HG02759 (cell line): ENCODE data around the gene AGPAT2.
"Not testable (repeated sequence)": the region's sequence is repeated elsewhere in the genome, so short reads cannot be mapped to it uniquely, and the experiment has no call there.

Source experiments
- ATAC-seq: cut with Tn5 transposase; IDR thresholded peaks from one replicate; pipeline ENCODE4 v1.9.1; 2021; ENCODE audit warnings: mild to moderate bottlenecking, moderate library complexity; ENCODE audit not compliant: unreplicated experiment

The AGPAT2 gene

DNA sequence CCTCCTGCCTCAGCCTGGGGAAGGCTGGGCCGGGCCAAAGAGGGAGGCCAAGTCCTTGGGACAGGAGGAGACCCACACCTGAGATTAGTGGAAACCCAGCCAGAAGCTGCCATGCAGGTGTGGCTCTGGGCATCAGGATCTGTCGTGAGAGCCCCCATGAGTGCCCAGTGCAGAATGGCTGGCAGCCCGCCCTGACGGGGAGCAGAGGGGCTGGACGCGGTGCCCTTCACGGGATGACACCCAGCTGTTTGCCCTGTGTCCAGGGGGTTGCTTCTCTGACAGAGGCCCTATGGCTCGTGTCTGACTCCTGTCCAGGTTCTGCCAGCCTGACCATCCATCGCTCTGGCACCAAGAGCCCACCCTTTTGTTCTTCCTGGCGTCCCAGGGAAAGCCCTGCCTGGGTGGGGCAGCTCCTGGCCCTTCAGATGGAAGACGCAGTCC is 33.7 kb upstream of the AGPAT2 start:
- no peak for ATAC-seq

DNA sequence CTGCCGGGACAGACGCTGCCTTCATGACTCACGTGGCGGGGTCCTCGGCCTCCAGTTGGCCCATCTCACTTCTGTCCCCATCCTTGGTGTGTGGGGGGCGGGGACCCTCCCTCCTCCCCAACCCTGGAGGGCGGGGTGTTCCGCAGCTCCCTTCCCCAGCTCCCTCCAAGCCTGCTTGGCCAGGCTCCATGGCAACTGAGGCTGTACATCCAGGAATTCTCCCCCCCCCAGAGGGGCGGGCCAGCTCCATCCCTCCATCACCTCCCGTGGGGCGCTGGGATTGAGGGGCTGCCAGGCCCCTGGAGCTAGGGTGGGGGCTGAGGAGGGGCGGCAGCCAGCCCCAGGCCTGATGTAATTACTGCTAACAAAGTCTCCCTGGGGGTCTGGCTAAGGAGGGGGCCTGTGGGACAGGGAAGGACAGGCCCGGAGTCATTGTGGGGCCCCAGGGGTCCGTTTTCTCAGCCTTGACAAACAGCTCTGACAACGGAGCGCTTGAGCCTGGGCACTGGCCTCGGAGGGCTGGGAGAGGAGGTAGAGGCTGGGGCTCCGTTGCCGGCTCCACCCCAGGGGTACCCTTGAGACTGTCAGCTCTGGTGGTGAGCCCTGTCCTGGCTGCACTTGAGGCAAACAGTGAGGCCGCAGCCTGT is 33.1 kb upstream of the AGPAT2 start:
- no peak for ATAC-seq

DNA sequence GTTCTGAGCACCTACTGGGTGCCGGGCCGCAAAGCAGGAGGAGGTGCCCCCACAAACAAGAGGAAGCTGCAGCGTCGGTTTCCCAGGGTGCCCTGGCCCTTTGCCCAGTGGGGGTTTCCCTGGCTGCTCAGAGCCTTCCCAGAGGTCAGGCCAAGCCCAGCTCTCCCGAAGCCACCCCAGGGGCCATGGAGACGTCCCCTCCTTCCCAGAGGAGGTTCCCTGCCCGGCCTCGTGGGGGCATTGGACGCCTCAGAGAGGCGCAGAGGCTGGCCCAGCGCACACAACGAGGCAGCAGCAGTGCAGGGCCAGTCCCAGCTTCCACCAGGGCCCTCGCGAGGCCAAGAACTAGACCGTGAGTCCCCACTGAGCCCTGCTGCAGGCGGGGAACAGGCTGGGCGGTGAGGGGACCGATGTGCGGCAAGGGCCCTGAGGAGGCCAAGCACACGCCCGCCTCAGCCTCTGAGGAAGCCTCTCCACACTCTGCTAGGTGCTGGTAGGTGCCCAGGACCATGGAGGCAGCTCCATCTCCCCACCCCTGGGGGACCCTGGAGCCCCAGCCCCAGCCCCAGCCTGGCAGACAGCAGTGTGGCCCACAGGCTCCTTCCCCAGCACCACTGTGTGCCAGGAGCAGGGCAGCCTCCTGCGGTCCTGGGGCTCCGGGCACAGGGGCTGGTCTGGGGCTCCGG is 32.1 kb upstream of the AGPAT2 start:
- ATAC-seq: no peak

DNA sequence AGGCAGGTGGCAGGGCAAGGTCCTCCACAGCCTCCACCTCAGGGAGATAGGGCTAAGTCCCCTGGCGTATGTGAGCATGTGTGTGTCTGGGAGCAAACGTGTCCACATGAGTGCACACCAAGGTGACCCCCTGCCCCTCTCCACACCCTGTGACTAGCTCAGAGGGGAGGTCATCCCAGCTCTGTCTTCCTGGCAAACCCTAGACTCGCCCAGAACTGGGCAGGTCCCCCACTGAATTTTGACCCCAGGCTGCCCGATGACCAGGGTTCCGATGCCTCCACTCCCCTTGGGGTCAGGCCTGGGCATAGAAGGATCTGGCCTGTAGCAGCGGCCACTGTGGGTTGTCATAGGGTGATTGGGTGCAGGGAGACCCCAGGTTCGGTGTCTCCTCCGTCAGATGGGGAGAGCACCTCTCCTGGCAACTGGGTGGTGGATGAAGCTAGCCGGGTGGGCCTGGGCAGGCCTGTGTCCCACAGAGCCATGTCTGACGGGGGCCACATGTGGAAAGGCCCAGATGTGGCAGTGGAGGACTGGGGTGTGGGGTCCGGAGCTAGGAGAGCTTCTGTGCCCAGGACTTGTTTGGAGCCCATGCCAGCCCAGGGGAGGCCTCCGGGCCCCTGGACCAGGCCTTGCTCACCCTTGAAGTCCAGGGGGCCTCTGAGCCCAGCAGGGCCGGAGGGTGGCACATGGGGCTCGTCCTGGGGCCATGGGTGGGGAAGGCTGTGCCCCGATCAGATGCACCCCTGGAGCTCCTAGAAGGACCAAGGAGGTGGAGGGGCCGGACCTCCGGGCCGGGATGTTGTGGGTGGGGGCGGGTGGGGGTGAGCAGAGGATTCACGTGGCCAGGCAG is 31.3 kb upstream of the AGPAT2 start:
- no peak for ATAC-seq

DNA sequence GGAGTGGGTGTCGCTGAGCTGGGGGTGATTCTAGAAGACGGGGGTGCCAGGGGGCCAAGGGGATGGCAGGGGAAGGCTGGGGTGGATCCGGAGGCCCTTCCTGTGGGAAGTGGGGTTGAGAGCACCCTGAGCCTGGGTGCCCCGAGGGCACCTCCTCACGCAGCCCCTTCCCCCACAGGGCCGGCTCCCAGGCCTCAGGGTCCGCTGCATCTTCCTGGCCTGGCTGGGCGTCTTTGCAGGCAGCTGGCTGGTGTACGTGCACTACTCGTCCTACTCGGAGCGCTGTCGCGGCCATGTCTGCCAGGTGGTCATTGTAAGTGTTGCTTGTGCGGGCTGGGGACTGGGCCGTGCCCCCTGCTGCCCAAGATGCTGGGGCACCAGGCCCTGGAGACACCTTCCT is 30.1 kb upstream of the AGPAT2 start:
- ATAC-seq: no peak

DNA sequence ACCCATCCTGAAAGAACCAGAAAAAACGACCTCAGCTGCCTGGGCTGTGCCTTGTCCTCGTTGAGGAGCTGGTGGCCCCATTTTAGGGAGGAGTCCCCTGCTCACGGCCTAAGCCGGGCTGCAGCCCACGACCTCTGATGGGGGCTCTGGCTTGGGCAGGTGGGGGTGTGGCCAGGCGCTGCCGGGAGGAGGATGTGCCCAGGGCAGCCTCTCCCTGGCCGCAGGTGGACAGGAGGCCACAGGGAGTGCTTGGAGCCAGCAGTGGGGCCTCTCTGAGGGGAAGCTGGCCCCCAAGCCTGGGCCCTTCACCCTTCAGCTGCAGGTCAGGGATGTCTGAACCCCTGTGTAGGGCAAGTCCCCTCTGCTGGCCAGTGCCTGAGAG is 27.6 kb upstream of the AGPAT2 start:
- no peak for ATAC-seq

DNA sequence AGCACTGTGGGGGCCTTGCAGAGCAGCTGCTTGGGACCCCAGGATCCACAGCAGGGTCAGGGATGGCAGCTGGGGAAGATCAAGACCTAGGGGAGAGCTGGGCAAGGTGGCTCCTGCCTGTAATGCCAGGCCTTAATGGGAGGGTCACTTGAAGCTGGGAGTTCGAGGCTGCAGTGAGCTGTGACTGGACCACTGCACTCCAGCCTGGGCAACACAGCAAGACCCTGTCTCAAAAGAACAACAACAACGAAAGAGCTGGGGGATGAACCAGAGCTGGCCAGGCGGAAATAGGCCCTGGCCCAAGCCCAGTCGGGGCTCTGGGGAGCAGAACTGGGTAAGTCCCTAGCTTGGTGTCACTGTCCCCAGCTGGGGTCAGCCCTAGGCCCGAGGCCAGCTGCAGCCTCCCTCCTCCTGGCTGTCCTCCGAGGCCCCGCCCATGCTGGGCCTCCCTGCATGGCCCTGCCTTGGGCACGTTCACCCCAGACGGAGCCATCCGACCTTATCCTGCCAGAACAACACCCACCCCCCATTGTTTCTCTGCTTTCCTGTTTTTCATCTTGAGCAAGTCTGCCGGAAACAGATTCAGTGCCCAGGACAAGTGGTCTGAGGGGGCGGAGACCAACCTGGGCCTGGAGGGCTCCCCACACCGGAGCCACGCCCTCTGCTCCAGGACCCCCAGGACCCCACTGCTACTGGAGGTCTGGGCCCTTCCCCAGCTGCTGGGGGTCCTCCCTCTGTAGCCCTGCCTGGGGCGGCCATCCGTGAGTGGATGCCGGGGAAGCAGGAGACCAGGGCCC is 27.0 kb upstream of the AGPAT2 start:
- ATAC-seq: no peak

DNA sequence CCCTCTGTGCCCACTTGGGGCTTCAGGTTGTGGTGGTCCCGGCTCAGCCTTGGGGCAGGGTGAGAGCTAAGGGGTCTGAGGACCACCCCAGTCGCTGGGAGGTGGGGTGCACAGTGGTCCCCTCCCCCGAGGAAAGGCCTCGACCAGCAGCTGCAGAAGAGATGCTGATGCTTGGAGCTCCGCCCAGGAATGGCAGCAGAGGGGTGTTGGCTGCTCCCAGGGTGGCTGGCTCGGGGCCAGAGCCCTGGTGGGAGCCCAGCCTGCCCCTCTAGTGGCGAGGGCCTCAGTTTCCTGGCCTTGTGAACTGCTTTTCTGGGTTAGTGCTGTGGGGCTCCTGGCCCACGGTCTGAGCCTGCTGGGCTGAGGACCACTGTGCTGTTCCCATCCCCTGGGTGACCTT is 26.3 kb upstream of the AGPAT2 start:
- no peak for ATAC-seq

DNA sequence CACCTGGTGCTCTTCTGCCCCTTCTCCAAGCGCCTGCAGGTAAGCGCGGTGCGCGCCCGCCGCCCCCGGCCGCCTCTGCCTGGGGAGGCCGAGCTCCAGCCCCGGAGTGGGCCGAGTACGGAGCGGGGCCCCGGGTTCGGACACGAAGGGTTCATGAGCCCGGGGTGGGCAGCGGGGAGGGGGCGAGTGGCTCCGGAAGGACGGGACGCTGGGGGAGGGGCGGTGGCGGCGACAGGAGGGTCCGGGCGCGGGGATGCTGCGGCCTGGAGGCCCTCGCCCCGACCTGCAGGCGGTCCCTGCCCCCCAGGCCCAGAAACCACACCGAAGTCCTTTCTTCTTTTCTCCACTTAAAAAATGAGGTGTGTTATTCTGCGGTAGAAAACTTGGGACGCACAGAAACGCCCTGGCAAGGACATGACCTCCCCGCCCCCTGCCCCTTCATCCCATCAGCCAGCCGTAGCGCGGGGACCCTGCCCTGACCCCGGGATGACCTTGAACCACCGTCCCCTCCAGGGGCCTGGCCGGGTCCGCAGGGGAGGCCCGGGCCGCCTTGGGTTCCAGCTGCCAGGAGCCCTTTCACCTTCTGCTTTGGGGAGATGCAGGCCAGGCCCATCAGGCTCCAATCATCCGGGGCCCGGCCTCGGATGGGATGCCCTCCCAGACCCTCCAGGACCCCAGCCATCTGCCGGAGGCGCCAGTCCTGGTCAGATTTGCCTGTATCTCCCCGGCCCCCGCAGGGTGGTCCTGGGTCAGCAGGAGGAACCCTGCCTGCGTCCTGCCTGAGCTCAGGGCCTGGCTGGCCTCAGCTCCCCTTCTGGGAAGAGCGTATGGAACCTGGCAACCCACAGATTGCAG is 25.7 kb upstream of the AGPAT2 start:
- ATAC-seq: no peak

DNA sequence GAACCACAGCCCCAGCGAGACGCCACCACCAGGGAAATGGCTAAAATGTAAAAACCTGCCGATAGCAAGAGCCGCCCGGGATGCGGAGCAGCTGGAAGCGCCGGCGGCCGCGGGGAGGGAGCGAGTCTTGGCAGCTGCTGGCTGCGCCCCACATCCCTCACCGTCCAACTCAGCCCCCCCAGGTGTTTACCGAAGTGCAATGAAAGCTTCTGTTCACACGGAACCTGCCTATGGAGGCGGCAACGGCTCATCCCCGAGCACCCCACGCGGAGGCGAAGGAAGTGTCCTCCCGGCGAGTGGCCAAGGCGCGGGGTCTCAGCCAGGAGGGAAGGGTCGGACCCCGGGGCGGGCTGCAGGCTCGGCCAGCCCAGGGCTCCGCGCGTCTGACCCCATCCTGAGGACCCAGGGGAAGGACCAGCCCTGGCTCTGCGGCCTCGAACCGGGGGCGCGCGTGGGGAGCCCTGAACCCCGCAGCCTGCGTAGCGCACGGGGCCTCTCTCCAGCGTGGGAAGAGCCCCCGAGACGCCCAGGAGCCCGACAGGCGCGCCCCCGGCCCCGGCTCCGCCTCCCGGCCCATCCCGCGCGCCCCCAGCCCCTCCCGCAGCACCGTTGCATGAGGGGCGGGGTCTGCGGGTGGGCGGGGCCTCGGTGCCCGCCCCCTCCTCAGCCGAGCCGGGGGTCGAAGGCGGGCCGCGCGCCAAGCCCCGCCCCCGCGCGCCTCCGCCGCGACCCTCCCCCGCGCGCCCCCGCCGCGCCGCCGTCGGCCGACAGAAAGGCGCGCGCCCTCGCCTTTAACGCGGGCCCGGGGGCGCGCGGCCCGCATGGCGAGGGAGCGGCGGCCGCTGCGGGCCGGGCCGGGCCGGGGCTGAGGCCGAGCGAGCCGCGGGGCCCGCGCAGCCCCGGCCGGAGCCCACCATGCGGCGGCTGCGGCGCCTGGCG is 24.8 kb upstream of the AGPAT2 start, which contains the start of gene DIPK1B:
TSS of gene DIPK1B (plus strand) at position 822 of the 939 bp plus-strand sequence. CDS start at position 916, 94 bp downstream.
- no peak for ATAC-seq

DNA sequence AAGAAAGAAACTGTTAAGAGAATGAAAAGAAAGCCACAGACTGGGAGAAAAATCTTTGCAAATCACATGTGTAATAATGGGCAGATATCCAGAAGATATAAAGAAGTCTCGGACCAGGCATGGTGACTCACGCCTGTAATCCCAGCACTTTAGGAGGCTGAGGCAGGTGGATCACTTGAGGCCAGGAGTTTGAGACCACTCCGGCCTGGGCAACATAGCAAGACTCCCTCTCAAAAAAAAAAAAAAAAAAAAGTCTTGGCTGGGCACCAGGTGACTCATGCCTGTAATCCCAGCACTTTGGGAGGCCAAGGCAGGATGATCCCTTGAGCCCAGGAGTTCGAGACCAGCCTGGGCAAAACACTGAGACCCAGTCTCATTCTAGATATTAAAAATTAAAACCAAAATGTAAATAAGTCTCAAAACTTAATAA is 24.0 kb upstream of the AGPAT2 start:
- ATAC-seq: not testable (repeated sequence)

DNA sequence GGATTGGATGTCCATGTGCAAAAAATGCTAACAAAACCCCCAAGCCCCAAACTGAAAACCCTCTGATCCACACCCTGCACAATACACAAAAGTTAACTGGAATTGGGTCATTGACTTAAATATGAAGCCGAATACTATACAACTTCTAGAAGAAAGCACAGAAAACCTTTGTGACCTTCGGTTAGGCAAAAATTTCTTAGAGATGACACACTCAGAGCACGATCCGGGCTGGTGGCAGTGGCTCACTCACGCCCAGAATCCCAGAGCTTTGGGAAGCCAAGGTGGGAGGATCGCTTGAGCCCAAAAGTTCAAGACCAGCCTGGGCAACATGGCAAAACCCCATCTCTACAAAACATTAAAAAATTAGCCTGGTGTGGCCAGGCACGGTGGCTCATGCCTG is 23.3 kb upstream of the AGPAT2 start:
- no peak for ATAC-seq

DNA sequence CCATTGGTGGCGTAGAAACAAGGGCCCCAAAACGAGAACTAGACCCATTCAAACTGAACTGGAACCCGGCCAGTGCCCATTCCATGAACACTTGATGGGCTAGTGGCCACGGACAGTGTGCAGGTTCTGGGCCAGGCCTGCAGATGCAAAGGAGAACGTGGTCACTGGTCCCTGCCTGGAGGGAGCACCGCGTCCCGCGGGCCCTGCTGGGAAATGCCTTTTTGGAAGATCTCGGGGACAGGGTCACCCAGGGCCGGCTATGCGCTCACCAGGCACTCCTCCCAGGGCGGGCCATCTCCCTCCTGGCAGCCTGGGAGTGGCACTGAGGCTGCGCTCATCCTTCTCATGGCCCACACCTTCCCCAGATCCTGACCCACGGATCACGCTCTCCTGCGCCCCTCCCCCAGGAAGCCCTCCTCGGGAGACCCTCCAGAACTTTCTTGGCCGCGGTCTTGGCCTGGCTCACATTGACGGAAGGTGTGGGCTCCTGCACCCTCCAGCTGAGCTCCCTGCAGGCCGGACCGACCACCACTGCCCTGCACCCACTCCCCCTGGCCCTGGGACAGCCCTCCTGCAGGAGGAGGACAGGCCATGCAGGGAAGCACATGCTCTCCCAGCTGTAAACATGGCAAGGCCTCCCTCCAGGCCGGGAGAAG is 22.3 kb upstream of the AGPAT2 start:
- ATAC-seq: no peak

DNA sequence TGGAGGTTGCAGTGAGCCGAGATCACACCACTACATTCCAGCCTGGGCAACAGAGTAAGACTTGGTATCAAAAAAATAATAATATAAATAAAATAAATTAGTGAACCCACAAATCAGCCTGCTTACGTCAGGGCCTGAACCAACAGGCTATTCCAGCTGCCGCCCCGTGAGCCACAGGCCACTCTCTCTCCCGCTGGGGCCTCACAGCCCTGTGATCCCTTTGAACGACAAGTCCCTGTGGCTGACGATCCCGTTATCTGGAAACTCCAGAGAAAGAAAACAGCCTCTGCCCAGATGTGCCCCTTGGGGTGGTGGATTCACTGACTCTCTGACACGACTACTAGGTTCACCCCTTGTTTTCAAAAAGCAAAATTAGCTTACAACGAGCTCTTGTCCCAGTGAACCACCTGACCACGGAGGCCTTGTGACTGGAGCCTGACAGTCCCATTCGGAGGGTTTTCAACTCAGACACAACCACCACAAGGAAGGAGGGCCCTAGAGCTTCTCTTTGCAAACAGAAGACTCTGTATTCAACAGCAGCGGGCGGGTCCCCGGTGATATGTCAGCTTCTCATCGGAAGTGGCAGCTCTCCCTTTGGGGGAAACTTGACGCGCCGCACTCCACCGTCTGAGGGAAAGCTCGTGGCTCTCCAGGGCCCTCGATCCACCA is 20.7 kb upstream of the AGPAT2 start:
- no peak for ATAC-seq

DNA sequence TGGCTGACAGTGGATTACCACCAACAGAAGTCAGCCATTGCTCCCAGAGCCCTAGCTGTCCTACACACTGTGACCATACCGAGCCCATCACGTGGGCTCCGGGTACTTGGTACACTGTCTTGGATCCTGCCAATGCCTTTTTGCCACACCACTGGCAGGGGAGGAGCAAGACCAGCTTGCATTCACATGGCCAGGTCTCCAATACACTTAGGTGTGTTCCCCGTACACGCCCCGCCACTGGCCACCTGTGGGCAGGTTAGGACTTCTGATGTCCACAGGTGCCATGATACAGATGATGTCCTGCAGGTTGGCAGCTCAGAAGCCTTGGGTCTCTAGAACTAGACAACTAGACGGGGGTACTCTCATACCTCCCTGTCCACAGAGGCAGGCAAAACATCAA is 19.8 kb upstream of the AGPAT2 start:
- ATAC-seq: no peak

DNA sequence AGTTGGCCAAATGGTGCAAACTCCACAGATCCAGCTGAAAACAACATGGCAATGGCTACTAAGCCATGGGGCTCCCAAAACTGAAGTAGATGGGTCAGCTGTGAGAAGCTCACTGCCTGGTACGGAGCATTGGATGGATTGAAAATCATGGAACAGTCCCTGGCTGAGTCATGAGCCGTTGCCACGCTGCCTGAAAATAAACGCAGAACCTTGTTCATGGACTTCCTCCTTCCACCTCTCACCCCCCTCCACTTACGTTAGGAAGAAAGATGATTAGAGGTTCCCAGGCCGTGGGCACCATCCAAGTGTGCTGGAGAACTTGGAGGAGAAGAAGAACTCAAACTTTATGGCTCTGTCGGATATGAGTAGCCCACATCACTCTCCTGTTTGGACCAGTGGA is 18.3 kb upstream of the AGPAT2 start:
- no peak for ATAC-seq

DNA sequence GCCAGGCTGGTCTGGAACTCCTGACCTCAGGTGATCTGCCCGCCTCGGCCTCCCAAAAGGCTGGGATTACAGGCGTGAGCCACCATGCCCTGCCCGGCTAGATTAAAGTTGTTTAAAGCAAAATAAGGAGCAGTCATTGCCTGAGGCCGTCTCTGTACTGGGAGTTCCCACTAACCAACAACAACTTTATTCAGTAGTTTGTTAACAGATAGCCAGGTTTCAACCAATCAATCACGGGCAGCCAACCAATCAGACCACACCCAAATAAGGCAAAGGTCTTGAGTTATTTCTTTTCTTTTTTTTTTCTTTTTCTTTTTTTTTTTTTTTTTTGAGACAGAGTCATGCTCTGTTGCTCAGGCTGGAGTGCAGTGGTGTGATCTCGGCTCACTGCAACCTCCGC is 17.5 kb upstream of the AGPAT2 start:
- not testable (repeated sequence) for ATAC-seq
